HEK293T (cell line): ENCODE measurements around the gene FADS6.
"Not testable (repeated sequence)": the region's sequence is repeated elsewhere in the genome, so short reads cannot be mapped to it uniquely, and the experiment has no call there.

Experiments
- CTCF ChIA-PET: fragments of 350-600 bp; formaldehyde crosslinking; extraction: SDS; loops from one replicate; lab custom pipeline; 2021; ENCODE audit warnings: antibody characterized with exemption, inconsistent platforms; lab: Yijun Ruan, JAX
- POLR2A ChIA-PET: fragments of 350-600 bp; formaldehyde crosslinking; extraction: SDS; loops from one replicate; lab custom pipeline; 2020; ENCODE audit warnings: antibody characterized with exemption, inconsistent platforms; lab: Yijun Ruan, JAX
- DNase-seq: peaks from one replicate; pipeline ENCODE4 v3.0.0; 2012; ENCODE audit warnings: mixed read lengths; ENCODE audit errors: extremely low spot score
- ARNT ChIP-seq: fragments of 450-650 bp; IDR thresholded peaks from 2 replicates; pipeline ENCODE4 v1.6.1; 2017; ENCODE audit warnings: mild to moderate bottlenecking
- BHLHE40 ChIP-seq: fragments of 450-650 bp; IDR thresholded peaks from 2 replicates; pipeline ENCODE4 v1.6.1; 2016; ENCODE audit warnings: mild to moderate bottlenecking, moderate library complexity, borderline replicate concordance
- CTBP1 ChIP-seq: fragments of 450-650 bp; IDR thresholded peaks from 2 replicates; pipeline ENCODE4 v1.6.1; 2016; ENCODE audit warnings: borderline replicate concordance
- ELF4 ChIP-seq: fragments of 450-650 bp; IDR thresholded peaks from 2 replicates; pipeline ENCODE4 v1.6.1; 2017; ENCODE audit warnings: antibody characterized with exemption
- FOXA1 ChIP-seq: fragments of 450-650 bp; IDR thresholded peaks from 2 replicates; pipeline ENCODE4 v1.6.1; 2016; ENCODE audit warnings: mild to moderate bottlenecking
- FOXK2 ChIP-seq: fragments of 450-650 bp; IDR thresholded peaks from 2 replicates; pipeline ENCODE4 v1.6.1; 2016; ENCODE audit warnings: mild to moderate bottlenecking
- FOXM1 ChIP-seq: fragments of 450-650 bp; IDR thresholded peaks from 2 replicates; pipeline ENCODE4 v1.6.1; 2017; ENCODE audit warnings: mild to moderate bottlenecking, borderline replicate concordance
- HDGF ChIP-seq: fragments of 450-650 bp; IDR thresholded peaks from 2 replicates; pipeline ENCODE4 v1.6.1; 2017; ENCODE audit warnings: antibody characterized with exemption, borderline replicate concordance
- L3MBTL2 ChIP-seq: fragments of 450-650 bp; conservative IDR thresholded peaks from 2 replicates; pipeline ENCODE4 v1.6.1; 2016; ENCODE audit warnings: mild to moderate bottlenecking
- LEF1 ChIP-seq: fragments of 450-650 bp; IDR thresholded peaks from 2 replicates; pipeline ENCODE4 v1.6.1; 2017; ENCODE audit warnings: mild to moderate bottlenecking, borderline replicate concordance
- NFRKB ChIP-seq: fragments of 450-650 bp; IDR thresholded peaks from 2 replicates; pipeline ENCODE4 v1.6.1; 2016; ENCODE audit warnings: mild to moderate bottlenecking, moderate library complexity
- PKNOX1 ChIP-seq: fragments of 450-650 bp; IDR thresholded peaks from 2 replicates; pipeline ENCODE4 v1.6.1; 2016
- SP1 ChIP-seq: fragments of 450-650 bp; IDR thresholded peaks from 2 replicates; pipeline ENCODE4 v1.6.1; 2017
- SUZ12 ChIP-seq: fragments of 450-650 bp; IDR thresholded peaks from 2 replicates; pipeline ENCODE4 v1.6.1; 2016; ENCODE audit warnings: mild to moderate bottlenecking
- TARDBP ChIP-seq: fragments of 450-650 bp; IDR thresholded peaks from 2 replicates; pipeline ENCODE4 v1.6.1; 2016
- ZNF384 ChIP-seq: fragments of 450-650 bp; IDR thresholded peaks from 2 replicates; pipeline ENCODE4 v1.6.1; 2016

The FADS6 gene

GRCh38 chr17:74917430-74917829 lies 24.0 kb upstream of the FADS6 start:
- POLR2A ChIA-PET = no interaction called here
- TF ChIP-seq BHLHE40 (no peak), NFRKB (no peak), L3MBTL2 (no peak)
- CTCF ChIA-PET = no interaction called here
- no peak for DNase-seq

- no peak for DNase-seq
- ChIA-PET CTCF (no interaction called here), POLR2A (interaction anchor here (1.8 kb wide), 1 partner anchor 44 kb away, joined by 7 read pairs; the partner anchor contains the start of gene FDXR)
- TF ChIP-seq NFRKB (no peak), LEF1 (no peak), ZNF384 (no peak), FOXK2 (no peak), PKNOX1 (no peak), CTBP1 (no peak), FOXM1 (no peak), ARNT (no peak), FOXA1 (no peak), TARDBP (no peak), ELF4 (no peak), SP1 (no peak), HDGF (no peak), SUZ12 (no peak), L3MBTL2 (no peak), BHLHE40 (no peak)
Measured at GRCh38 chr17:74916851-74917199, 23.4 kb upstream of the FADS6 start.

DNA sequence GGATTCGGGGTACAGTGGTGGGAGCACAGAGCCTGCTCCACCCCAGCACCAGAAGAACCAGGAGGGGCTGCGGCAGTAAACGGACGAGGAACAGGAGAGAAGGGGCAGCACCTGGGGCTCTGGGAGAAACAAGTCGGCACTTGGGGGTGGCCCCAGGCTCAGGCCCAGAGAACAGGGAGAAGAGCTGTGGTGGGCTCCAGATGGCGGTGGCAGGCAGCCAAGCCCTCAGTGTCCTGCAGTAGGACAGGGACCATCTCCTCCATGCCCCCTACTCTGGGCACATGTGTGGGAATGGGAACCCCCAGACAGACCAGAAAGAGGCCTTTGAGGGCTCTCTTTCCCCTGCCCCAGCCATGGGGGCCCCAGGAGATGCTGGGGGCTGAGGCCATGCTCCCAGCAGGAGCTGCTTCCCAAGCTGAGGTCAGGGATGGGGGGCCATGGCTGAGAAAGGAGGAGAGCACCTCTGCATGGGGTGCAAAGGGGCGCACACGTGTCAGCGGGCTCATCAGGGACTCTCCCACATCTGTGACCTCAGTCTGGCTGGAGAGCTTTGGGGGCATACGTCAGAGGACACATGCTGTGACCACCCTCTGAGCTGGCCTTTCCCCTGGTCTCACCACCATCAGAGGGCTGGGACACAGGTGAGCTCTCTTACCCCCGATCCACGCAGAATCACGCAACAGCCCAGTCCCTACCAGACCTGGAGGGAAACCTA lies 22.9 kb upstream of the FADS6 start:
- ChIA-PET POLR2A (interaction anchor here (1.8 kb wide), 1 partner anchor 43 kb away, joined by 7 read pairs; the partner anchor contains the start of gene FDXR), CTCF (no interaction called here)
- TF ChIP-seq LEF1 (no peak), ELF4 (no peak), ZNF384 (no peak), FOXM1 (no peak), TARDBP (no peak), L3MBTL2 (no peak), BHLHE40 (no peak), PKNOX1 (no peak), SP1 (no peak), CTBP1 (no peak), SUZ12 (no peak), FOXA1 (no peak), FOXK2 (no peak), HDGF (no peak), NFRKB (no peak), ARNT (no peak)
- no peak for DNase-seq

DNA sequence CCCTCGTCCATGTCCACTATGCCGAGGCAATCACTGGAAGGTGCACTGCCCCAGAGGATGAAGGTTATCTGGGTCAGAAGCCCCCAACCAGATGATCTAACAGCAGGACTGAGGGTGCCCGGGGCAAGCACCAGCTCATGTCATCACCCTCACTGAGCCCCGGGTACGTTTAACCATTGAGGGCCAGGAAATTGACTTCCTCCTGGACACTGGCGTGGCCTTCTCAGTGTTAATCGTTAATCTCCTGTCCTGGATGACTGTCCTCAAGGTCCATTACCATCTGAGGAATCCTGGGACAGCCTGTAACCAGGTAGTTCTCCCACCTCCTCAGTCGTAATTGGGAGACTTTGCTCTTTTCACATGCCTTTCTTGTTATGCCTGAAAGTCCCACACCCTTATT lies 18.0 kb upstream of the FADS6 start:
- CTCF ChIA-PET, POLR2A ChIA-PET, DNase-seq: not testable (repeated sequence)

GRCh38 chr17:74909097-74909496 lies 15.7 kb upstream of the FADS6 start:
- DNase-seq, CTCF ChIA-PET: not testable (repeated sequence)
- POLR2A ChIA-PET = interaction anchor here (0.8 kb wide), 1 partner anchor 36 kb away, joined by 4 read pairs; no protein-coding TSS in a partner anchor

- CTCF ChIA-PET = interaction anchor here (0.7 to 1.0 kb wide), 2 partner anchors 16 to 41 kb away, joined by 3 to 5 read pairs; no protein-coding TSS in a partner anchor
- POLR2A ChIA-PET = interaction anchor here (4.6 kb wide), 1 partner anchor 34 kb away, joined by 36 read pairs; the partner anchor contains the start of gene FDXR
- TF ChIP-seq SP1 (no peak), LEF1 (no peak), TARDBP (no peak), SUZ12 (no peak), FOXK2 (no peak), FOXM1 (no peak), L3MBTL2 (no peak)
- no peak for DNase-seq
Measured at GRCh38 chr17:74907012-74907411, 13.6 kb upstream of the FADS6 start.

DNA sequence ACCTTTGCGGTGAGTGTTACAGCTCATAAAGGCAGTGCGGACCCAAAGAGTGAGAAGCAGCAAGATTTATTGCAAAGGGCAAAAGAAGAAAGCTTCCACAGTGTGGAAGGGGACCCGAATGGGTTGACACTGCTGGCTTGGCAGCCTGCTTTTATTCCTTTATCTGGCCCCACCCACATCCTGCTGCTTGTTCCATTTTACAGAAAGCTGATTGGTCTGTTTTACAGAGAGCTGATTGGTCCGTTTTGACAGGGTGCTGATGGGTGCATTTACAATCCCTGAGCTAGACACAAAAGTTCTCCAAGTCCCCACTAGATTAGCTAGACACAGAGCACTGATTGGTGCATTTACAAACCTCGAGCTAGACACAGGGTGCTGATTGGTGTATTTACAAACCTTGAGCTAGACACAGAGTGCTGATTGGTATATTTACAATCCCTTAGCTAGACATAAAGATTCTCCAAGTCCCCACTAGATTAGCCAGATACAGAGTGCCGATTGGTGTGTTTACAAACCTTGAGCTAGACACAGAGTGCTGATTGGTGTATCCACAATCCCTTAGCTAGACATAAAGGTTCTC lies 12.9 kb upstream of the FADS6 start:
- CTCF ChIA-PET = interaction anchor here (0.6 to 1.0 kb wide), 3 partner anchors 15 to 41 kb away, joined by 3 to 5 read pairs (median 3); no protein-coding TSS in a partner anchor
- TF ChIP-seq PKNOX1 = 0 out of 2 replicates have a peak, but pooled peaks have one; percentile 7
- DNase-seq = not testable (repeated sequence)
- POLR2A ChIA-PET = interaction anchor here (4.6 kb wide), 1 partner anchor 33 kb away, joined by 36 read pairs; the partner anchor contains the start of gene FDXR
